NCI-H2171 (cell line): ENCODE measurements around the gene RIMKLB.
A peak's percentile ranks its signal among the peaks of the same experiment; 100 is the strongest.

ENCODE experiments used
- DNase-seq: peaks from one replicate; lab custom pipeline; 2025; lab: John Stamatoyannopoulos, UW

RIMKLB gene, protein sequence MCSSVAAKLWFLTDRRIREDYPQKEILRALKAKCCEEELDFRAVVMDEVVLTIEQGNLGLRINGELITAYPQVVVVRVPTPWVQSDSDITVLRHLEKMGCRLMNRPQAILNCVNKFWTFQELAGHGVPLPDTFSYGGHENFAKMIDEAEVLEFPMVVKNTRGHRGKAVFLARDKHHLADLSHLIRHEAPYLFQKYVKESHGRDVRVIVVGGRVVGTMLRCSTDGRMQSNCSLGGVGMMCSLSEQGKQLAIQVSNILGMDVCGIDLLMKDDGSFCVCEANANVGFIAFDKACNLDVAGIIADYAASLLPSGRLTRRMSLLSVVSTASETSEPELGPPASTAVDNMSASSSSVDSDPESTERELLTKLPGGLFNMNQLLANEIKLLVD

DNA sequence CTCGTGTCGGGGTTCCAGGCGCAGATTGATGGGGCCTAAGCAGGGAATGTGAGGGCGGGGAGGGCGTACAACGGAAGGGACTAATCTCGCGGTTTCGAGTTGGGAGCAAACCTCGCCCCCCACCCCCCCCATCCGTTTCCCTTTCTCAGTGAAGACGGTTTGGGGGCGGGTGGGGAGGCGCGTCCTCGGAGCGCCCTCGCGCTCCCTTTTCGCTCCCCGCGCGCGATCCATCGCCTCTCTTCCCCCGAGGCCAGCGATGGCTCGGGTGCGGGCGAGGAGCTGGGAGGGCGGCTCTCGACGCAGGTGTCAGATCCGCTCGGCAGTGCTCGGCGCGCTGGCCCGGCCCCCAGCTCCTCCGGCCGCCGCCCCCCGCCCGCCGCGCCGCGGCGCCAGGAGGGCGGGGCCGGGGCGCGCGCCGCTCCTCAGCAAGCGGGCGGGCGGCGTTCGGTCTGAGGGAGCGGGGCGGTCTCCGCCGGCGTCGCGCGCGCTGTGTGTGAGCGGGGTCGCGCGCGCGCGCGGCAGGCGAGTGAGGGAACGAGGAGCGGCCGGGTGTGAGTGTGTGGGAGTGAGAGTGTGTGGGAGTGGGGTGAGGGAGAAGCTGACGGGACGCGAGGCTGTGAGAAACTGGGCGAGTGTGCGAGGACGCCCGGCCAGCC is at the start of gene RIMKLB:
TSS of gene RIMKLB (plus strand) at position 516 of the 656 bp plus-strand sequence. CDS start 15,876 bp downstream, outside the sequence.
- DNase-seq = peak; percentile 66

- DNase-seq = no peak
Measured at GRCh38 chr12:8648576-8649205, 49.1 kb upstream of the RIMKLB start.

GRCh38 chr12:8655421-8655820 is 42.4 kb upstream of the RIMKLB start:
- DNase-seq = no peak

DNA sequence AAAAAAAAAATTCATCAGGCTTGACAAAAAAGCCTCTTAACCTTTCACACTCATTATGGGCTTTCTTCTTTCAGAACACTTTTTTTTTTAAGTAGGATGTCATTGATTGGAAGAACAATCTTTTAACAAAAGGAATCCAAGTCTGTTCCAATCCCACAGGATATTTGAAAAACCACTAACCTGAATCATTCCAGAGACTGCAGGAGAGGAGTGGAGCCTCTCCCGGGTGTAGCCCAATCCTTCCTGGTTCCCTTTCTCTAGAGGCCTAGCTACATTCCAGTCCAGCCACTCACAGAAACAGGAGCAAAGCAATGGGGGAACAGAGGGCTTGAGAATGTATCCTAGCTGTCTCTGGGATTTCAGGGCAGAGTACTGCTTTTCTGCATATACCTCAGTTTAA is 39.4 kb upstream of the RIMKLB start:
- DNase-seq = no peak

GRCh38 chr12:8661016-8661415 is 36.8 kb upstream of the RIMKLB start:
- no peak for DNase-seq

DNA sequence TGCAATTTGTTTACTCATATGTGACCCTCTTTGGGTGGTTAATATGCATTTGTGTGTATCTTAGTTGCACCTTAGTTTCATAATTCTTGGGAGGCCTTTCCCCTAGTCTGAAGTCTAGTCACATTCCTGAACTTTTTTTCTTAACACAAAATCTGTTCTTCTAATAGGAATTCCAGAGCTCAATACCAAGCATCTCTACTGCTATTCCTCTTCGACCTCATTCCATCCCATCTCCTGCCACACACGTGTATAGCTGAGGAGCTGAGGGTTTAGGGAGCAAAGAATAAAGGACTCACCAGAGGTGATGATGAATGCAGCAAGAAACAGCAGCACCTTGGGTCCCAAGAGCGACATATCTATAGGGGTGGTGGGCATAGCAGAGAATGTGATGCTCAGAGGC is 36.0 kb upstream of the RIMKLB start:
- DNase-seq = no peak

DNA sequence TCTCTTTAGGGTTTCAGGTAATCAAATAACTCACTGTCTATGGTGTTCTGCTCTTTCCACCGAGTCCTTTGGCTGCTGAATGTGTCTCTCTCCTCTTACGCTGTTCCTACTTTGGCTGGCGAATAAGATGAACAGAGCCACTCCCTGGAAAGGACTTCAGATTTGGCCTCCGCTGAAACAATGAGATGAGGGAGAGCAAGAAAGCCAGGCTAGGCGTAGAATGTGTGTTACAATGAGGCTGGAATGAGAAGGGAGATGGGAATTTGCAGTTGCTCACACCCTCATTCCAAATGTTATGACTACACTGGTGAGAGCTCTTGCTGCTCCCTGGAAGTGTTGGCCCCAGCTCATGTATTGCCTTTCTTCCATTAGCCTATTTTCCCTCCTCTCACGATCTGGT is 35.2 kb upstream of the RIMKLB start, which contains the start of gene MFAP5:
TSS of gene MFAP5 (minus strand) at position 234 of the 400 bp plus-strand sequence. CDS start 722 bp downstream, outside the sequence.
- DNase-seq = no peak

GRCh38 chr12:8664228-8664913 is 33.4 kb upstream of the RIMKLB start:
- no peak for DNase-seq

GRCh38 chr12:8665759-8666158 is 32.0 kb upstream of the RIMKLB start:
- no peak for DNase-seq

DNA sequence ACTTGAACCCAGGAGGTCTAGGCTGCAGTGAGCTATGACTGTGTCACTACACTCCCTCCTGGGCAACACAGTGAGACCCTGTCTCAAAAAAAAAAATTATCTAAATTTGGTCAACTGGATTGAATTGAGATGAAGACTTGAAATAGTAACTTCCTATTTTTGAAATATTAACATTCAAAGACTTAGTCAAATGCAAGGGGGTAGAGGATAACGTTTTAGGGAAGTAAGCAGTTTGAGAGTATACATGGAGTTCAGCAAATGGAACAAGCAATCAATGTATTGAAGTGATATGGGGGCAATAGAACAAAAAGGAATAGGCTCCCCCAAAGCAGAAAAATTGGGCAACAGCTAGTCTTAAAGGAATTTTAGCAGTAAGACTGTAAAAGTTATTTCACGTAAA is 30.5 kb upstream of the RIMKLB start:
- no peak for DNase-seq

- no peak for DNase-seq
Measured at GRCh38 chr12:8668441-8668840, 29.4 kb upstream of the RIMKLB start.

- no peak for DNase-seq
Measured at GRCh38 chr12:8672381-8672780, 25.4 kb upstream of the RIMKLB start.

DNA sequence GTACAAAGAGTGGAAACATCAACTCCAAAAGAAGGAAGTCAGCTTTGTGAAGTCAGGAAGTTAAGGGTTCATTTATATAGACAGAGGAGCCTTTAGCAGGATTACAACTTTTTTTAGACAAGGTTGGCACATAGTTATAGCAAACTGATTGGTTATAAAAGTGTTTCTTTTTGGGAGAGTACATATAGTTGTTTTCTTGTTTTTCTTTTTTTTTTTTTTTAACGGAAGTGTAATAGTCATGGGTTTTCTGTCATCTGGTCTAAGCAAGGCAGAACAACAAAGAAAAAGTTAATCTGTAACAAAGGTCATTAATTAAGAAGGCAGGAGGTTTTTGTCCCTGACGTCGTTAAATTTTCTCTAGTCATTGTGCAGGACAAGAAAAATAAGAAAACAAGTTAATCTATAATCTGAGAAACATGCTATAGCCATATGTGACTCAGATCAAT is 22.2 kb upstream of the RIMKLB start:
- no peak for DNase-seq

- DNase-seq = no peak
Measured at GRCh38 chr12:8676651-8677050, 21.1 kb upstream of the RIMKLB start.

DNA sequence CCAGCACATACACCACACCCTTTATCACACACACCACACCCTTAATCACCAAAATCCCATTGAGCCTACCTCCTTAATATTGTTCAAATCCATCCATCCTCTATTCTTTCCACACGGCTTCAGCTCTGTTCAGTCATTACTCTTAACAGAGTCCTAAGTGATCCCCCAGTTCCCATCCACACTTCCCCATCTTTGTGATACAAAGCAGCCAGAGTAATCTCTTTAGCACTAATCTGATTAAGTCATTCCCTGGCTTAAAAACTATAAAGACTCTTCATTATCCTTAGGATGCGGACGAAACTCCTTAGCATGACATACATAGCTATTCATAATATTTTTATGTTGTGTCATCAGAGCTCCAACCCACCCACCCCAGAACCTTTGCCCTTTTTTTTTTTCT is 20.4 kb upstream of the RIMKLB start:
- DNase-seq = no peak

- DNase-seq = no peak
Measured at GRCh38 chr12:8678661-8679111, 19.1 kb upstream of the RIMKLB start.

DNA sequence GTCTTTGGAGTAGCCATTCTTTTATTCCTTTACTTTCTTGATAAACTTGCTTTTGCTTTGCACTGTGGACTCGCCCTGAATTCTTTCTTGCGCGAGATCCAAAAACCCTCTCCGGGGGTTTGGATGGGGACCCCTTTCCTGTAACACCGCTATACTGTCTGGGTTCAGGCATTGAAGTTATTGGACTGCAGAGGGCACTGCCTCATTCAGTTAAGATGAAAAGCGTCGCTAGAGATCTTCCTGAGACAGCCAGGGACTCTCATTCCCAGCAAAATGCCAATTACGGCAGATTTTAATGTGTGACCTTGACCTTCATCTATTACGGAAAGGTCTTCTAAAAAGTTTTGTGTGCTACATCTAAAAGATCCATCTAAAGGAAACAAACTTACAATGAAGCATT is 17.3 kb upstream of the RIMKLB start:
- no peak for DNase-seq

DNA sequence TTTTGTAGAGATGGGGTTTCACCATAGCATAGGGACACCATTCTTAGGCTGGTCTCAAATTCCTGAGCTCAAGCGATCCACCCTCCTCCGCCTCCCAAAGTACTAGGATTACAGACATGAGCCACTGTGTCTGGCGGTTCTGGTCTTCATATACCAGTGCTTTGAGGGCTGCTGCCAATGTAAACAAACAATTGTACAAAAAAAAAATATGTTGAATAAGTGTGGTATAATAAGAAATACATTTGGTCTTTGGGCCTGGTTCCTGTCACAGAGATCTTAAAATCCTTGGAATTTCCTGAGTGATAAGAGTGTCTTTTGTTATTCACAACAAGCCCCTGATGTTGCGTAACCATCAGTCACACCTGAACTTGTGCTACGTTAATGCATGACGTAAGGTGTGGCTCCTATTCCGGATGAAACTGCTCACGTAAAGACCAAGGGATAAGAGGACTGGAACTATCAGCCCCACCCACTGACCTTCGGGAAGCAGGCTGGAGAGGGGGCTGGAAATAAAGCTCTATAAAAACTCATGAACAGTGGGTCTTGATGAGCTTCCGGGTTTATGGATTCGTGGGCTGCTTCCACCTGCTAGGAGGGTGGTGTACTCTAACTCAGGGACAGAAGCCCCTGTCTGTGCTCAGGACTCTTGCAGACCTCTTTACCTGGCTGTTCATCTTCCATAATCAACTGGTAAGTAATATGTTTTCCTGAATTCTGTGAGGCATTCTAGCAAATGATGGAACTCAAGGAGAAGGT is 16.5 kb upstream of the RIMKLB start:
- no peak for DNase-seq

- DNase-seq = no peak
Measured at GRCh38 chr12:8685051-8685450, 12.7 kb upstream of the RIMKLB start.

DNA sequence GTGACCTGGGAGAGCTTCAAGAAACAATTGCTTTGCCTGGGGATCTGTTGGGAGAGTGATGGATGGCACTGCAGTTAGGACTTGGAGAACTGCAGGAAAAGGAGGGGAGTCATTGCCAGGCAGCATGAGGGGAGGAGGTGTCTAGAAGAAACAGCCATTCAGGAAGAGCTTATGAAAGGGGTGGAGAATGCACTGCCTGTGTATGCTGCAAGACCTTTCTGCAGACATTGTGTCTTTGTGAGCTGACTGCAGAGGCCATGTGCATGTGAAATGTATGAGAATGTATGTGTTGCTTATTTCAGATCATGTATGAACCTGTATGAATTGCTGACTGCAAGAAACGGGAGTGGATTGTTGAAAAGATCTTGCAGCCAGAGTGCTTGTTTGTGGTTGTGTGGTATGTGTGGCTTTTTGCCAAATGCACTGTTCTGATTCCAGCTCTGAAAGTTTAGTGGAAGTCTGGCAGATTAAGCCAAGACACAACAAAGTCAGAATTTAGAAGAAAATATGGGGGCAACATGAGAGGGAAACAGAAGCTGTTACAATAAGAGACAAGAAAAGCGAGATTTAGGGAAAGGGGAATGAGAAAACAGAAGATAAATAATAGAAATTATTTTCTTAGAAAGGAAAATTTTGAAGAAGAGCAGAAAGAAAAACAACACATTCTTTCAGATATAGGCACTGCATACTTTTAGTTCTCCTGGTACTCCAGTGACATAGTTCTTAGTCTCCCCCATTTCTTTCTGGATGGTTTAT is 9.8 kb upstream of the RIMKLB start:
- no peak for DNase-seq

DNA sequence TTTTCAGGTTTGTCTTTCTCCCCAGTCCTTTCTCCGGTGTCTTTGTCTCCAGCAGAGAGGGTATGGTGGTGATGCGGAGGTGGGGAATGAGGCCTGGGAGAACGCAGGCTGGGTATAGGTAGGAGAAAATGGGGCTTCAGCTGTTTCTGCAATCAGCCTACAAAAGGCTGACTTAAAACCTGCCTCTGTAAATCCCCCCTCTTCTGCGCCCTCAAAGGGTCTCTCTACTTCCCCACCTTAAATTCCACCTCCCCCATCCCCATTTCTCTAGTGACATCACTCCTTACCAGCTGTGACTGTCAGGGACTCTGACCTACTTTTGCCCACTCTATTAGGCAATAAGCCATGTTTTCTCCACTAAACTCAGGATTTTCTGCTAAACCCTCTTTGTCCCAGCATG is 8.1 kb upstream of the RIMKLB start:
- no peak for DNase-seq
